ENCODE measurements around the gene TNNI3K.

GRCh38 chr1:74463333-74463988 is 228.3 kb downstream of the TNNI3K start:
- TF ChIP-seq POLR2A (IDR thresholded peaks at IDR 0.05): no peak
- TF ChIP-seq CTCF (IDR thresholded peaks at IDR 0.05): no peak
